GM21515 (cell line): ENCODE results near the gene SYT1.
"Not testable (repeated sequence)": the region's sequence is repeated elsewhere in the genome, so short reads cannot be mapped to it uniquely, and the experiment has no call there.

Experiments
- ATAC-seq: cut with Tn5 transposase; IDR thresholded peaks from one replicate; pipeline ENCODE4 v1.9.1; 2021; ENCODE audit not compliant: unreplicated experiment

SYT1 gene

DNA sequence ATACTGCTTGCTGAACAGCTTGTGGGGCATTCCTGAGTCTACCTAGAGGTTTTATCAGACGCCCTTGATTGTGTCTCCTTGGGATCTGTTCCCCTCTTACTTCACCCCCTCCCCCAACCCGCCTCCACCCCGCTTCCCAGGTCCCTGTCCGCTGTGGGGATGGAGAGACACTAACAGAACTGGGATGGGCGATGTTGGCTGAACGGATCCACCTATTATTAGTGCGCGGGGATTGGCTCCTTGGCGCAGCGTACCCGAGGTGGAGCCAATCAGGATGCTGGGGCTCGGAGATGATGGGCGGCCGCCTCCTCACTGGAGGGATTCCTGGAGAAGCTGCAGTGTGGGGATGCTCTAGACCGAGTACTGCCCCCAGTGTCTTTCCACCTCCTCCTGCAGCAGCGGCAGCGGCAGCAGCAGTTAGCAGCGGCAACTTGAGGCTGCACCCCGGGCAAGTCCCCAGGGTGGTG lies at the start of gene SYT1:
Gene SYT1, plus strand, starts transcription at position 372 of the 467 bp plus-strand sequence.
- ATAC-seq: no peak

DNA sequence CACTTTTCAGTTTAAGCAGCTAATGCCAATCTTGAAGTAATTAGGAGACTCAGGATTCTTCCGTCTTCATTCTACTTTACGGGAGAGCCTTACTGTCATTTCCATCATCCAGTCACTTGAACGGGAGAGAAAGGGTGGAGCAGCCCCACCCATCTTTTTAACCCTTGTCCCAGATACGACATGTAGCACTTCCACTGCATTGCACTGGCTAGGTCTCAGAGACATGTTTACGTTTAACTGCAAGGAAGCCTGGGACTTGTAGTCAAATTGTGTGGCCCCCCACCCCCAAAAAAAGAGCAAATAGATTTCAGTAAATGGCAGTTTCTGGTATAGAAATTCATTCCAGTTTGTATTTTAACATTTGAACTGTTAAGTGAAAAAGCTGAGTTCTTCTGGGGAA lies 46.1 kb upstream of the SYT1 start:
- no peak for ATAC-seq

DNA sequence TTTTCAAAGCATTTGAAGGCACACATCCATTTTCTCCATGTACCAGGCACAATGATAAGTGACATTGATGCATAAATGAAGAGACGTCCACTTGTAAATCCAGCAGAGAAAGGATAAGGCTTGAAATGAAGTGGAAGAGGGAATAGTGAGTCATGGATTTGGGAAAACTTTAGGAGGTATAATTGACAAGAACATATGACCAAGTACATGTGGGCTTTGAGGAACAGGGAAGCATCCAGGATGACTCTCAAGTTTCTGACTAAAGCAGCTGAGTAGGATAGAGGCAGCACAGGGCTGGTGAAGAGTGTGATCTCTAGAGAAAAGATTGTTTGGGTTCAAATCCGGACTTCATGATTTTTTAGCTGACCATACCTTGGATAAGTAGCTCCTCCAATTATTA lies 43.6 kb upstream of the SYT1 start:
- no peak for ATAC-seq

DNA sequence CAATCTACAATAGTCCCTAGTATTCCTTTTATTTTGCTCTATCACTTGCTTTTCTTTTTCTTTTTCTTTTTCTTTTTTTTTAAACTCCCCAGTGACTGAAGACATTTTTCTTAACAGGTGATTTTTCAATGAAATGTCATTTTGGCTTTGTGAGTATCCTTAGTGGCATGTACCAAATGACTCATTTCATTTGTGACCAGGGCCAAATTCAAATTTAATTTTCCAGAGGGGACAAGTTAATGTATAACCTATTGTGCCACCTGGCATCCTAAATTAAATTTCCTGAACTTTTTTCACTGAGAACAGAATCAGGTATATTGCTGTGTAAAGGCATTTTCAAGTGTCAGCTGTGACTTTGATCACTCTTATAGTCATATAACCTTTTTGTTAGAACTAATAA lies 39.7 kb upstream of the SYT1 start:
- no peak for ATAC-seq

DNA sequence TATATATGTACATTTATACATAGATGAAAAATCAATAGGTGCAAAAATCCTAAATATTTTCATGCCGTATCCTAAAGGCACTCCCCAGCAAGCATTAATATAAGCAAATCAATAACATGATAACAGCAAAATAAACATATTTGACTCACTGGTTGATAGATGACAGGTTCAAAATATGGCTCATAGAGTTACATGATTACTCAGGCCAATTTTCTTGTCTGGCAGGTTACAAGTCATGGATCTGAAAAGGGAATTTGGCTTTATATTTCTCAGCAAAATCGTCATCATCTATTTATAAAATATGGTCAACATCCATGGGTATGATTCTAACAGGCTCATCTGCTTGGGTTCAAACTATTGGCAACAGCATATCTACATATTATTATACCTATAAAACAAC lies 34.9 kb upstream of the SYT1 start:
- no peak for ATAC-seq

DNA sequence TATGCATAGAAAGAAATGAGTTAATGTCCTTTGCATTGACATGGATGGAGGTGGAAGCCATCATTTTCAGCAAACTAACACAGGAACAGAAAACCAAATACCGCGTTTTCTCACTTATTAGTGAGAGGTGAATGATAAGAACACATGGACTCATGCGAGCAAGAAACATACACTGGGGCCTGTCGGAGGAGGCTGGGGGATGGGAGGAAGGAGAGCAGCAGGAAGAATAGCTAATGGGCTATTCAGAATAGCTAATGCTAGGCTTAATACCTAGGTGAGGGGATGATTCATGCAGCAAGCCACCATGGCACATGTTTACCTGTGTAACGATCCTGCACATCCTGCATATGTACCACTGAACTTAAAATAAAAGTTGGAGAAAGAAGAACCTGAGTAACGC lies 29.1 kb upstream of the SYT1 start:
- no peak for ATAC-seq

DNA sequence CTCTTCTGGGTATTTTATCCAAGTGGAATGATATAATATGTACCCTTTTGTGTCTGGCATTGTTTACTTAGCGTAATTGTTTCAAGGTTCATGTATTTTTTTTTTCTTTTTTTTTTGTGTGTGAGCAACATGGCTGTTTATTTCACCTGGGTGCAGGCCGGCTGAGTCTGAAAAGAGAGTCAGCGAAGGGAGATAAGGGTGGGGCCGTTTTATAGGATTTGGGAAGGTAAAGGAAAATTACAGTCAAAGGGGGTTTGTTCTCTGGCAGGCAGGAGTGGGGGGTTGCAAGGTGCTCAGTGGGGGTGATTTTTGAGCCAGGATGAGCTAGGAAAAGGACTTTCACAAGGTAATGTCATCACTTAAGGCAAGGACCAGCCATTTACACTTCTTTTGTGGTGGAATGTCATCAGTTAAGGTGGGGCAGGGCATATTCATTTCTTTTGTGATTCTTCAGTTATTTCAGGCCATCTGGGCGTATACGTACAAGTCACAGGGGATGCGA lies 24.0 kb upstream of the SYT1 start:
- not testable (repeated sequence) for ATAC-seq

DNA sequence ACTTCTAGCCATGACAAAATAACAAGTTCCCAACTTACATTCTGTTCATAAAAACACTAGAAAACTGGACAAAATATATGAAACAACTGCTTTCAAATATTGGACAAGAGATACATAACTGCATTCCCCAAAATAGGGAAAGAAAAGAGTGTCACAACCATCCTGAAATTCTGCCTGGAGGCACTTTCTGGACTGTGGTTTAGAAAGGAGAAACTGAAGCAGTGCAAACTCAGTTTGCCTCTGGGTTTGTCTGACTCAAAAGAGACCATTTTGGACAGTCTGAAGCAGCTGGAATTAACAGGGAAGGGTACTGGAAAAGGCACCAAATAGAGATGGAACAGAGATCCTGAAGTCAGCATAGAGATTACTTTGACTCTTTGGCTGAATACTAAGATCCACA lies 11.3 kb upstream of the SYT1 start:
- ATAC-seq: no peak

DNA sequence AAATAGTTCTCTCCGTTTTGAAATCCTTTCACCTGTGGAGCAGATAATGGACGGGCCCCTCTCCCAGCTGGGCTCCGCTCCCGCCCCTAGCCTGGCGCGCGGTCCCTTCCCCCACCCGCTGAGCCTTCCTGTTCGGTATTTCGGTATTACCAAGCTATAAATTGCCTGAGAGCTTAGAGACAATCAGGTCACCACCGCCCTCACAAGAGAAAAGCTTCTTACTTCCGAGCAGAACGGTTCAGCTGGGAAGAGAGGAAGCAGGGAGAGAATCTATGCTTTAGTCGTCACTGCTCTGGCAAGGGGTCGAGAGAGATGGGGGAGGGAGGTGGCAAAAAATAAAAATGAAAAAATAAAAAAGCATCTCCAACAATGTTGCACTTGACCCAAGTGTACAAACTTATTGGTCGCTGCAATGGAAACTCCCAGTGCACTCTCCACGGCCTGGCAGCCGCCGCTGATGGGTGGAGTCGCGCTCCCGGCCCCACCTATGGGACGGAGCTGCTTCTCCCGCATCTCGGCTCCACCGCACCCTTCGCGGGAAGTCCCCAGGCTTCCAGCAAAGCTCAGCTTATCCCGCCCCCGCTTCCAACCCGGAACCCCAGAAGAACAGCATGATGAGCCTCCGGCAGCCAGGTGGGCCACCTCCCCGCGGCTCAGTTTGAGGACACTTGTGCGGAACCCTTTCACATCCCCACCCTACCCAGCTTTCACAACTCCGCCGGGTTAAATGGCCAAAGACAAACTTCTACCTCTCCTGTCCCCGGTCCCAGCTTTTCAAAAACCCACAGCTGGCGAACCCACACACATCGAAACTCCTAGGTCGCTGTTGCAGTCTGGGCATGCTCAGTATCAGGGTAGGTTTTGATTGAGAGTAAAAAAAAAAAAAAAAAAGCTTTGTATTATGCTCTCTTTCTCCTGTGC lies 832 bp upstream of the SYT1 start:
- peak; percentile 48 for ATAC-seq

DNA sequence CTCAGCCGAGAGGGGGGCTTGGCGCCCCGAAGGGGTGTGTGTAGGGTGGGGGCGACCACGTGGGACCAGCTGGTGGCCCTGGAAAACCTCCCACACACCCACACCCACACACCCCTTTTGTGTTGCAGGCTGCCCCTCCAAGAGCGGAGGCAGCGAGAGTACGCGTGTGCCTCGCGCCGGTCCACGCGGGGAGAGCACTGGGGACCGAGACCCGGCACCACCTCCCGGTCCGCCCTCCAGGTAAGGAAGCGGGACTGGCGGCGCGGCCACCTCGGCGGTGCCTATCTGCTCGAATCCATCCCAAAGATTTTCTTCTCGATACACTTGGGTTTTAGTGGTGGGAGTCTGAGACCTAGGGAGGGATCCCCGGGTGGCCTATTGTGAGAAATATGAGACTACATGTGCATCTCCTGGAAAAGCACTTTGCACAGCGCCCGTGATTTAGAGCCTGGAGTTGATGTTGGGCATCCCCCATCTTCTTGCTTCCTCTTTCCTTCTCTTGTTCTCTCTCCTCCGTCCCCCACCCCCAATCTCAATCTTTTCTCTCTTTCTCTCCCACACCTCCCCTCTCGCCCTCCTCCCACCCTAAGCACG lies 393 bp downstream of the SYT1 start:
- no peak for ATAC-seq

DNA sequence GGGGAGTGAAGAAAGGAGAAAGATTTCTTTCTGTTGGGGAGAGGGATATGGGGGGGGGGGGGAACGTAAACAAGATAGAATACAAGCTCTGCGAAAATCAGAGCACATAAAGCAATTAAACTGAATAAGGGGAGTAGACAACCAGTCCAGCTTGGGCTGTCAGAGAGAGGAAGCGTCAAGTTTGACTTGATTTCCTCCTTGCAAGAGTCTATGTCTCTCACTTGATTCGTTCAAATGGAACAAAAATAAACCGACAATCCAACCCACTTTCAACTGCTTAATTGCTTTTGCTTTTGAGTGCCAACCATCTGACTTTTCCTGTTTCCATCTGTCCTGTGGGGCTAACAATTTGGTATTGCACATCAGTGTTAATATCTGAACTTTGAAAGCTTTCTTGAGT lies 942 bp downstream of the SYT1 start:
- no peak for ATAC-seq

DNA sequence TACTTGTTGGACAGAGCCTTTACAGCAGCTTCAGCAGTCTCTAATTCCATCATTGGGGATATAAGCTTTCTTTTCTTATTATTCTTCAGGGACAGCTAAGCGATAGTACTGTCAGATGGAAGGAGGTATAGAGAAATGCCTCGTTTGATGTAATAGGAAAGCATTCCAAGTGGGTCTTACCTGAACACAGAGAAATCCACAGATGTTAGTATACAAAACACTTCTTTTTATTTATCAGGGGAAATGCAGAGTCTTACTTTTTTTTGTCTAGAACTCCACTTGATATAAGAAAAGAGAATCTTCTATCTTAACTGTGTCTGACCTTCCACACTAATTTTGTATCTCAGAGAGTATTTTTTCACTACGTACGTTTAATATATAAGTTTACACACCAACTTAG lies 1.9 kb downstream of the SYT1 start:
- ATAC-seq: no peak

DNA sequence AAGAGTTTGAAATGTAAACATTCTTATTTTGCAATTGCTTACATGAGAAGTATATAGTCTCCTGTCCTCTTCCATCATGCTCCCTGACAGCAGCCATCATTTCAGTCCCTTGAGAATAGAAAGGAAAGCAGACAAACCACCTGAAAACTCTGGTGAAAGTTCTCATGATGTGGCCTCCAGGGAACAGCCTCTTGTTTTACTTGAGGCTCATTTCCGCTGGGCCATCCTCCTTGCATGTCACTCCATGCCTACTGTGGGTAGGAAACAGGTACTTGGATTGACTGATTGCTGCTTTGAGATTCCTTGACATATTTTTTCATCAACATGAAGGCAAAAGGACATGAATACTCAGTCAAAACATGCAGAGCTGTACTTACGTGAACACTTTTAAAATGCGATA lies 6.0 kb downstream of the SYT1 start:
- no peak for ATAC-seq

DNA sequence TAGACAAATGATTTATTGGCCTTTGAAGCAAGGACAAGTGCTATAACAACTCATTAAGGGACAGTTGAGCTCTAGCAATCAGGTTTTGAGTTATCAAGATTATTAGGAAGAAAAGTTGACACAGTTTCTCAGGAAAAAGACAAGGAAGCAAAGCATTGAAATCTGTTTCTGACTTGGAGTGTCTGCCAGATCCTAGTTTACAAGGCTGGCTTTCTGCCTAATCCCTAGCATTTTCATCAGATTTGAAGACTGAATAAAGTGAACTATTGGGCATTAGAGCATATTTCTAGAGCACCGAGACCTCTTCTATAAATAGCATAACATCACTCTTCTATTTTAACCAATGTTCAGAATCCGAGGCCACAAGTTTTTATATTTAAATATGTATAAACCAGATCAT lies 7.0 kb downstream of the SYT1 start:
- no peak for ATAC-seq

DNA sequence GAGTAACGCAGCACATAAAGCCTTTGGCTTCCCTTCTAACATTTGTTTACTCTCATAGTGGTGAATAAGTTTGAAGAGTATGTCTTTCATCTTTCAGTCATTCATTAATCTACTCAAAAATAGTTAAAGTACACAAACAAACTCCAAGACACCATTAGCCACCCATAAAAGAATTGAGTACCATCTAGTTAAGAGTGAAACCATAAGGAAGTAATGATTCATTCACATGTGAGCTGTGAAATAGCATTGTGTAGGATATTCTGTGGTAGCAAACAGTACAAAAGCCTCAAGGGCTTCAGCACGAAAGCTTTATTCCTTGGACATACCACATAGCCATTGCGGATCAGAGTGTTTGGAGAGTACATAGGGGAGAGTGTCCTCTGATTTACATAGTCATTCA lies 13.9 kb downstream of the SYT1 start:
- no peak for ATAC-seq

DNA sequence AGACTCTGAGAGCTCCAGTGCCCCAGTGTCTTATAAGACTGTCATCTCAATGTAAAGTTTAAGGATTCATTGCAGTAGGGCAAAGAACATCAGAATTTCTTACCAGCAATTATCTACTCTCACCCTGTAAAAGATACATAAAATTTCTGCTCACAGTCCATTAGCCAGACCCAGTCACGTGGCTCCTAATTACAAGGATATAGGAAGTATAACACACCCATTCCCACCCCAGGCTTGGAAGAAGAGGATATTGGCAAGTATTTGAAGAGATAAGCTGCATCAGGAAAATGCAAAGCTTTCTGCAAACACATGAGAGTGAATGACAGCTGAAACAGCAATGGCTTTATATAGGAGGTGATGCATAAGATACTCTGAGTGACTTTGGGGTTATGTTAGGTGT lies 14.3 kb downstream of the SYT1 start:
- ATAC-seq: no peak

DNA sequence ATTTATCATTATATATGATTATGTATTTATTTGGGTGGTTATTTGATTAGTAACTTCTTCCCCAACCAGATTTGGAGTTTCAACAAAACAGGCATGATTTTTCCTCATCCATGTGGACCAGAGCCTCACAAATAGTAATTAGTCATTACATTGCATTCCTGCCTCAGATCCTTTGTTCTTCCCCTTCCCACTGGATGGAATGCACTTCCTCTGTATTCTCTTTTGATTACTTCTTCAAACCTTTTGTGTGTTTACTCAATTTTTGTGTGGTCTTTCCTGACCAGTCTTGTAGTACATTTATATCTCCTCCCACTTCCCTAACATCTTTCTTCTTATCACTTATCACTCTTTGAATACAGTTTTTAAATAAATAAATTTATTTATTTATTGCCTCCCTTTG lies 15.5 kb downstream of the SYT1 start:
- no peak for ATAC-seq

DNA sequence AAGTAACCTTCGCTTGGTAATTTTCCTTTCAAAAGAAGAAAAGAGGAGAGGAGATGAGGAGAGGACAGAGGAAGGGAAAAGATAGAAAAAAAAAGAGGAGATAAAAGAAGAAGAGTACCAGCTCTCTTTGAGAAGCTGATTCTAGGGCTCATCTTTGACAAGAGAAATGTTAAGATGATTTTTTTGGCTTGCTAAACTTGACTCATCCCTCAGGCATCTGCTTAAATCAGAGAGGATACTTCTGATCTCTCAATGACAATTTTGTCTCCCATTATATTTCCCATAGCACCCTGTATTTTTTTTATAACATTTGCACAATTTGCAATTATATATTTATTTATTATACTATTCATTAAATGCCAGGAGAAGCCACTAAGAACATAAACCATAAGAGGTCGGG lies 17.1 kb downstream of the SYT1 start:
- ATAC-seq: no peak

DNA sequence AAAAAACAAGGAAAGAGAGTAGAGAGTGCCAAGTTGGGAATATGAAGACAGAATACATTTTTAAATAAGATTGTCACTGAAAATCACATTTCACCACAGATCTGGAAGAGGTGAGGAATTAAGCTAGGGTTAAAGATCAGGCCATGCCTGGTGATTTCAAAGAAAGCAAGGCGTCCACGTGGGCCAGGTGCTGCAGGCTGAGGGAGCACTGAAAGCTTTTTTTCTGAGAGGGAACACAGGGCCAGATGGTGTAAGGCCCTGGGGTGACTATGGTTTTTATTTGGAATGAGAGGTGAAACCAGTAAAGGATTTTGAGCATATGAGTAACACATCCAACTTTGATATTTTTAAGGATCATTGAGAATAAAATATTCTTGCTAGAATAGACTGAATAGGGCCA lies 20.9 kb downstream of the SYT1 start:
- ATAC-seq: no peak

DNA sequence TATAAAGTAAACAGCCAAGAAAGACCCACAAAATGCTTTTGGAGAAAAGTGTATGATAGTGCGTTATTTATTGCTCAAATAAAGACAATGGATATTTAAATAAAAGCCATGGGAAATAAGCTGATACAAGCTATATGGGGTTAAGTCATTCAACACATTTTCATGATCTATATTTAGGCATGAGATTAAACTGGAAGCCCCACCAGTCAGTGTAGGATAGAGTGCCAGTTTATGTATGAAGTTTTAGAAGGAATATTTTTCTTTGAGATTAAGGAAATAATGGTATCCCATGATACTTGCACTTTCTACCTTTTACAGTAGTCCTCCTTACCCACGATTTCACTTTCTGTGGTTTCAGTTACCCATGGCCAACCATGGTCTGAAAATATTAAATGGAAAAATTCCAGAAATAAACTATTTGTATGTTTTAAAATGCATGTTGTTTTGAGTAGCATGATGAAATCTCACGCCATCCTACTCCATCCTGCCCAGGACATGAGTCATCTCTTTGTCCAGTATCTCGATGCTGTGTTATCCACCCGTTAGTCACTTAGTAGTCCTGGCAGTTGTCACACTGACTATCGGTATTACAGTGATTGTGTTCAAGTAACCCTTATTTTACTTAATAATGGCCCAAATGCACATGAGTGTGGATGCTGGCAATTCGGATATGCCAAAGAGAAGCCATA lies 22.3 kb downstream of the SYT1 start:
- no peak for ATAC-seq

DNA sequence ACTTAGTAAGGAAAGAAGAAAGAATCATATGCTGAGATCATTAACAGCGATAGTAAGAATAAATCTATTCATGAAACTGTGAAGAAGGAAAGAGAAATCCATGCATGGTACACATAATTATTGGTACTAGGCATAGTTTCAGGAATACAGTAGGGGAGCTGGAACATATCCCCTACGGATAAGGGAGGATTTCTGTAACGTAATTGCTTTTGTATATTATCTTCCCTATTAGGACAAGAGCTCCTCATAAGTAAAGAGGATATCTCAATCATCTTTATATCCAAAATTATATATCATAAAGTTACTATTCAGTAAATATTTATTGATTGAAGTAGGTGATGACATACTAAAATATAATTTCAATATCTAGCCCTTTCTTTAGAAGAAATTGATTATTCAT lies 22.9 kb downstream of the SYT1 start:
- ATAC-seq: no peak

DNA sequence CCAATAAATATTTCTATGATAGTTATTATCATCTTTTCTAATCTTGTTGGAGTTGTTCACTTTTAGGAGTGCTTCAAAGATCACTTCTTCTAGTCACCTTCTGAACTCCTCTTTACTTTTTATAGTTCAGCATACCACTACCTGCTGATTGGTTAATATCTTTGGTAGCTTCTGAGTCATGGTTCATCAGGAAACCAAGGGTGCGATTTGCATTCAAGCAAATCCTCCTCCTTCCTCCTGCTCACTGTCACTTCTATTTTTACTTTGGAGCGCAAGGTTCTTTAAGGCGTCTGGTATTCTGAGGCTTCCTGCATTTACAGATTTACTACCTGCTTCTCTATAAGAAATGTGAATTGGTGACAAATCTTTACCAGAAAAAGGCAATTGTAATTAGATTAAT lies 24.0 kb downstream of the SYT1 start:
- ATAC-seq: peak; percentile 69
